ENCODE results near the gene DNPH1. TPM values are rescaled to one million over a fixed set of nuclear protein-coding genes. Genes with fewer than 3 reads are reported as not detected.

The DNPH1 gene
- total and polyA plus RNA-seq, 2 experiments from 2014 or later: 138 to 176 TPM

GRCh38 chr6:43175676-43176422 lies 53.4 kb downstream of the DNPH1 start:
- H3K36me3 ChIP-seq: peaks cover 53% of the 10 kb centered on the region
- peaks cover 16% of the 10 kb centered on the region for H3K4me1 ChIP-seq (ENCODE audit: low read depth)
- TF ChIP-seq, protein P1, sequence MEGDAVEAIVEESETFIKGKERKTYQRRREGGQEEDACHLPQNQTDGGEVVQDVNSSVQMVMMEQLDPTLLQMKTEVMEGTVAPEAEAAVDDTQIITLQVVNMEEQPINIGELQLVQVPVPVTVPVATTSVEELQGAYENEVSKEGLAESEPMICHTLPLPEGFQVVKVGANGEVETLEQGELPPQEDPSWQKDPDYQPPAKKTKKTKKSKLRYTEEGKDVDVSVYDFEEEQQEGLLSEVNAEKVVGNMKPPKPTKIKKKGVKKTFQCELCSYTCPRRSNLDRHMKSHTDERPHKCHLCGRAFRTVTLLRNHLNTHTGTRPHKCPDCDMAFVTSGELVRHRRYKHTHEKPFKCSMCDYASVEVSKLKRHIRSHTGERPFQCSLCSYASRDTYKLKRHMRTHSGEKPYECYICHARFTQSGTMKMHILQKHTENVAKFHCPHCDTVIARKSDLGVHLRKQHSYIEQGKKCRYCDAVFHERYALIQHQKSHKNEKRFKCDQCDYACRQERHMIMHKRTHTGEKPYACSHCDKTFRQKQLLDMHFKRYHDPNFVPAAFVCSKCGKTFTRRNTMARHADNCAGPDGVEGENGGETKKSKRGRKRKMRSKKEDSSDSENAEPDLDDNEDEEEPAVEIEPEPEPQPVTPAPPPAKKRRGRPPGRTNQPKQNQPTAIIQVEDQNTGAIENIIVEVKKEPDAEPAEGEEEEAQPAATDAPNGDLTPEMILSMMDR (IDR thresholded peaks at IDR 0.05; ENCODE audit: low read depth, low read length): no peak
- DNase-seq (ENCODE audit: low read depth in 1 of 2, low spot score in 1 of 2): no peak
- H3K4me3 ChIP-seq: no peak overlapping the region
- no peaks in the 10 kb centered on the region for H3K9me3 ChIP-seq (ENCODE audit: low read depth)
- H3K27ac ChIP-seq: no peak overlapping the region
- H3K27me3 ChIP-seq: no peaks in the 10 kb centered on the region

Other genes with a start within 250 kb of the DNPH1 start
- 58.2 and 70.0 TPM in 2 replicates for gene PPP2R5D, start 244.9 kb downstream of the DNPH1 start, total RNA-seq
- gene PPP2R5D, start 244.9 kb downstream of the DNPH1 start, polyA plus RNA-seq: 48.8 and 74.4 TPM in 2 replicates
- 98.8 and 125 TPM in 2 replicates for gene MEA1, start 215.5 kb downstream of the DNPH1 start, total RNA-seq
- gene MEA1, start 215.5 kb downstream of the DNPH1 start, polyA plus RNA-seq: 173 and 227 TPM in 2 replicates
- gene KLHDC3, start 215.2 kb downstream of the DNPH1 start, total RNA-seq: 264 and 334 TPM in 2 replicates
- gene KLHDC3, start 215.2 kb downstream of the DNPH1 start, polyA plus RNA-seq: 343 and 472 TPM in 2 replicates
- gene RRP36, start 207.9 kb downstream of the DNPH1 start, total RNA-seq: 67.3 and 108 TPM in 2 replicates
- gene RRP36, start 207.9 kb downstream of the DNPH1 start, polyA plus RNA-seq: 63.8 and 77.1 TPM in 2 replicates
- gene CUL7, start 175.6 kb downstream of the DNPH1 start, total RNA-seq: 43.5 and 65.8 TPM in 2 replicates
- gene CUL7, start 175.6 kb downstream of the DNPH1 start, polyA plus RNA-seq: 33.1 and 44.9 TPM in 2 replicates
- 49.1 and 76.8 TPM in 2 replicates for gene MRPL2, start 170.0 kb downstream of the DNPH1 start, total RNA-seq
- gene MRPL2, start 170.0 kb downstream of the DNPH1 start, polyA plus RNA-seq: 148 and 188 TPM in 2 replicates
- 44.3 and 57.2 TPM in 2 replicates for gene KLC4, start 169.8 kb downstream of the DNPH1 start, total RNA-seq
- 38.4 and 60.5 TPM in 2 replicates for gene KLC4, start 169.8 kb downstream of the DNPH1 start, polyA plus RNA-seq
- gene PTK7, start 153.2 kb downstream of the DNPH1 start, total RNA-seq: 103 and 115 TPM in 2 replicates
- gene PTK7, start 153.2 kb downstream of the DNPH1 start, polyA plus RNA-seq: 75.8 and 88.0 TPM in 2 replicates
- 72.1 and 76.8 TPM in 2 replicates for gene SRF, start 58.2 kb downstream of the DNPH1 start, total RNA-seq
- gene SRF, start 58.2 kb downstream of the DNPH1 start, polyA plus RNA-seq: 9.7 and 10.2 TPM in 2 replicates
- gene CUL9, start 47.3 kb downstream of the DNPH1 start, total RNA-seq: 34.8 and 76.0 TPM in 2 replicates
- 29.0 and 44.2 TPM in 2 replicates for gene CUL9, start 47.3 kb downstream of the DNPH1 start, polyA plus RNA-seq
- gene TTBK1, start 14.0 kb upstream of the DNPH1 start, total RNA-seq: 0.60 and 1.0 TPM in 2 replicates
- gene TTBK1, start 14.0 kb upstream of the DNPH1 start, polyA plus RNA-seq: 0.15 and 0.17 TPM in 2 replicates
- not detected in 2 replicates for gene SLC22A7, start 68.8 kb upstream of the DNPH1 start, total RNA-seq
- 0.51 TPM in 1 of 2 replicates, not detected in the other for gene SLC22A7, start 68.8 kb upstream of the DNPH1 start, polyA plus RNA-seq
- 1.4 and 5.2 TPM in 2 replicates for gene CRIP3, start 79.3 kb upstream of the DNPH1 start, total RNA-seq
- 3.6 and 3.8 TPM in 2 replicates for gene CRIP3, start 79.3 kb upstream of the DNPH1 start, polyA plus RNA-seq
- gene ZNF318, start 140.2 kb upstream of the DNPH1 start, total RNA-seq: 14.8 and 27.2 TPM in 2 replicates
- gene ZNF318, start 140.2 kb upstream of the DNPH1 start, polyA plus RNA-seq: 16.2 and 22.9 TPM in 2 replicates
- 19.8 and 25.6 TPM in 2 replicates for gene ABCC10, start 198.1 kb upstream of the DNPH1 start, total RNA-seq
- gene ABCC10, start 198.1 kb upstream of the DNPH1 start, polyA plus RNA-seq: 20.6 and 29.4 TPM in 2 replicates
- 4.4 and 5.2 TPM in 2 replicates for gene DLK2, start 226.1 kb upstream of the DNPH1 start, total RNA-seq
- 4.6 and 5.0 TPM in 2 replicates for gene DLK2, start 226.1 kb upstream of the DNPH1 start, polyA plus RNA-seq
- gene TJAP1, start 248.1 kb upstream of the DNPH1 start, total RNA-seq: 24.7 and 31.2 TPM in 2 replicates
- gene TJAP1, start 248.1 kb upstream of the DNPH1 start, polyA plus RNA-seq: 23.1 and 25.8 TPM in 2 replicates

Measured in cardiac muscle cell (in vitro differentiated cells and primary cell).